Stimulated activated CD4-positive, alpha-beta T cell treated with anti-CD3 and anti-CD28 coated beads, TNF-alpha, amount 100 ng/mL, for 24 hours (primary cell): ENCODE results near the gene FAM241B.

ENCODE experiments used
- DNase-seq, 3 experiments: peaks; one replicate each; pipeline ENCODE4 v3.0.0-alpha.2; 2020; ENCODE audit warnings: low read depth in 3 of 3

FAM241B gene

DNA sequence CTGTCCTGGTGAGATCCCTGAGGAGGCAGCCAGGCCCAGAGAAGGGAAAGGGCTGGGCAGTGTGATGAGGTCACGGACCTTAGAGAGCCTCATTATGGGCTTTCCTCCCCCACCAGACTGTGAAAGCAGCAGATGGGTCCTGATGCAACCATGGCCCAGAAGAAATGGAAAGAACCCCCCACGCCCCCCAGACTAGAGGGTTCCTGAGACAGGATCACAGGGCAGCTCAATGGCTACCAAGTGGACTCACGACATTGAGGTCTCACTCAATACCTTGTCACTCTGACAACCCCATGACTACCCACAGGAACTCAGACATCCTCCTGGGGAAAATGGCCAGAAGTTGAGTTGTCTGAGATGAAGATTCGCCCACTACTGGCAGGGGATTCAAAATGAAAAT, 36.7 kb downstream of the FAM241B start:
- DNase-seq, result no peak

DNA sequence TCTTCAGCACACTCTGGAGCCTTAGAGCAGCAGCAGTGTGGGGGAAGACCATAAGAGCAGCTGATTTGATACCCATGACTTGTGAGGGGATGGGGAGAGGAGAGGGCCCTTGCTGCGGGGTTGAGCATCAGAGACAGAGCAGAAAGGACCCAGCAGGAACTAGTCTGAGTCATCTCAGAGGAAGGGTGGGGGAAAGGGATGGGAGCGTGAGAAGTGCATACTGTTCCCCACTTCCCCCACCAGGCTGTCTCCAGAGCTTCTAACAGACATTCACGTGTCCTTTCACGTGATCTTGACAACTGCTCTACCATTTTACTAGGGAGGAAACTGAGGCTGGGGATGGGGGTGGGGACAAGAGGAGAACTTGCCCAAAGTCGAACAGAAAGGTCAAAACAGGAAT, 38.7 kb downstream of the FAM241B start:
- DNase-seq, result no peak

DNA sequence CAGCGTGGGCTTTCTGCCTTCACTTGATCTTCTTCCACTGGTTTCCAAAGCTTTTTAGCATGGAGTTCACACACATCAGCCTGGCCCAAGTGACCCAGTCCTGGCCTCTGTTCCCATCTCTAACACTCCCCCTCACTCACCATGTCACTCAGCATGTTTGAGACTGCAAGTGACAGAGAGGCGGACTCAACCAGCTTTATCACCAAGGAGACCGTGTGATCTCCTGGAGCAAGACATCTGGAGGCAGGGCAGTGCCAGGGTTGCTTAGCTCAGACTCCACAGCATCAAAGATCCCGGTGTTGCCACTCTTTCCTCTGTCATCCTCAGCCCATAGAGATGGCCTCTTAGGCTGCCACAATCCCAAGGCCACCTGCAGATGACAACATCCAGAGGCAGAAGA, 39.4 kb downstream of the FAM241B start:
- DNase-seq, result no peak

DNA sequence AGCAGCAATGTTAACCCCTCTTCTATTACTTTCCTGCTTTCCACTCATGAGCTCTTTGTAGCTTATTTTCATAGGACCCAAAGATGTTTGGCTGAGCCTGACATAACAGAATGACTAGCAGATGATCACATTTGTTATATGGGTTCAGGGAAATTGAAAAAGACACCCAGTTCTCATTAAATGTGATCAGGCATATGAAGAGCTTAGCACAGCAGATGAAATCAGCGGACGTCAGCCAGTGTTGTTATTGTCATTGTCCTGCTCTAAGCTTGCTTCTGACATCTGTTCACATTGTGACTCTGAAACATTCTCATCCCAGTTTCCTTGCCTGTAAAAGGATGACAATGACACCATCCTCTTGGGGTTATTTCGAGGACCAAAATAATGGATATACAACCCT, 43.5 kb downstream of the FAM241B start:
- DNase-seq, result no peak

DNA sequence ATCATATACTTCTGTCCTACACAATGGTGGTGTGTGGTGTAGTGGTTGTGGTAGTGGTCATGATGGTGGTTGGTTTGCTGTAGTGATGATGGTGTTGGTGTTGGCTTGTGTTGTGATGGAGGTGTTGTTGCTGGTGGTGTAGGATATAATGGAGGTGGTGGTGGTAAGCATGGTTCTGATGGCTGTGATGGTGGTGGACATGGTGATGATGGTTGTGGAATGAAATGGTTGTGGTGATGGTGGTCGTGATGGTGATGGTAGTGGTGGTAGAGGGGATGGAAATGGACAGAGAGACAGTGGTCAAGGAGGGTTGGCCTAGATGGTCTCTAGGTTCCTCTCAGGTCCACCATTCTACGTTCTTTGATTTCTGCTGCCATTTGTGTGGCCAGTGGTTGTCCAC, 44.7 kb downstream of the FAM241B start:
- no peak for DNase-seq

DNA sequence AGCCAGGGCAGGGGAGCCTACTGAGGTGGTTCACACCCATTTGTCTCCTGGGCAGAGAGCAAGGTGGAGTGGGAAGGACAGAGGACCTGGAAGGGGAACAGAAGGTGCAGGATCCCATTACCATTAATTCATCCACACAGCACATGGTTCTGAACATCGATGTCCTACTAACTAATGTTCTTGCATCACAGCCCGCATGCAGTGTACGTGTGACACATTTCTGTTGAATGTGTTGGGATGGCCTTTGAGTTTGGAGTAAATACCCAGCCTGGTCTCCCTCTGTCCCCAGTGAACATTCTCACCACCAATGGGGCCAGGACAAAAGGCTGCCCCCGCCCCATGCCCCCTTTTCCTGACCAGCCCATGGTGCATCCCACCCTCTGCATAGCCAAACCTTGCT, 46.3 kb downstream of the FAM241B start:
- DNase-seq, result no peak

DNA sequence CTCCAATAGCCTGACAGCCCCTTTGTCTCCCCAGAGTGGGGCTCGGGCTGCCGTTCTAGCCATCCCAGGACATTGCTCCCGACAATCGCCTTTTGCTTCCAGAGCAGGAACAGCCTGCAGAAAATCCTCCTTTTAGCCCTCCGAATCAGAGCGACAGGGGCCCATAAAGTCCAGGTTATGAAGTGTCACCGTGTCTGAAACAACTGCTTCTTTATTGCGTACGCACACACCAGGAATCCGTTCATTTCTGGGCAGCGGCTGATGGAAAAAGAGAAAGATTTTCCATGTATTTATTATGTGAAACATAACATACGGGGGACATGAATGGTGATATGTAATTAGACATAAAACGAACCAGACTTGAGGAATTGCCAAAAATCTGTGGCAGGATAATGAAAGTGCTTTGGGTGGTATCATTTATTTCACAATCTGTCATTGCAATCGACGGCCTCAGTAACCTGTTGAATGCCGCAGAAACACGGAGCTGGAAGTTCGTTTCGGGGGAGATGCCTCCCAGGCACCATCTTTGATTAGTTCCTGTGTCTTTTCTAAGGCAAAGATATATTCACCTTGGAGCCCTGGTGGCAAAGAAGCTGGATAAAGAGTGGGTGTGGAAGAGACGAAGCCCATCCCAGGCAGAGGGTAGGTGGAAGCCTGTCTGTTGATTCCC, 48.1 kb downstream of the FAM241B start:
- no peak for DNase-seq

DNA sequence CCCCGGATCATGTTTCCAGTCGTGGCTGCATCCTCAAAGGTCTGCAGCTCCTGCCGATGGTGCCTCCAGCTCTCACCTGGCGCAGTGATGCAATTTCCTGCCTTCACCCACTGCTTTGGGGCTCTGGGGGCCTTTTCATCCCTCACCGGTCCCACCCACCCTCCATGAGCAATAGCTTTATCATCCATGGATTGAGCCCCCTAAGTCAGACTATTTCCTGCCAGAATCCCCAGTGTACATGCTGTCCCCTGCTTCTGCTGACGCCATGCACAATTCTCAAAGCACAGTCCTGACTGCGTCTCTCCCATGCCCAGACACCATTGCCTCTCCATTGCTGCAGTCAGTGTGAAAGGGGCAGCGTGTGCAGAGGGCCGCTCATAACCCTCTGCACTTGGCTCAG, 49.7 kb downstream of the FAM241B start:
- no peak for DNase-seq

DNA sequence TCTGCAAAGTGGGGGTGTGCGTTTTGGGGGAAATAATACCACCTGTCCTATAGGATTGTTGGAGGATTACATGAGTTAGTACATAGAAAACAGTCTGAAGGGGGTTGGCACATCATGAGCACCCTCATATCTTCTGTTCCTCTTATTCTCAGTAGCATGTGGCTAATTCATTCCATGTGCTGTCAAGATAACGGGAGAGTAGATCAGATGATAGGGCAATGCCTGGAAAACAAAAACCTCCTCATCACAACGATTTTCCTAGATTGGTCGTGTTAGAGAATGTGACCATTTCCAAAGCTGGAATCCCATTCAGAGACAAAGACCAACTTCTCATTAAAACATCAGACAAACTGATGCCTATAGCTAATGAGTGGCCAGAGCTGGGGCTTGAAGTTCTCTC, 50.6 kb downstream of the FAM241B start:
- DNase-seq, result no peak

DNA sequence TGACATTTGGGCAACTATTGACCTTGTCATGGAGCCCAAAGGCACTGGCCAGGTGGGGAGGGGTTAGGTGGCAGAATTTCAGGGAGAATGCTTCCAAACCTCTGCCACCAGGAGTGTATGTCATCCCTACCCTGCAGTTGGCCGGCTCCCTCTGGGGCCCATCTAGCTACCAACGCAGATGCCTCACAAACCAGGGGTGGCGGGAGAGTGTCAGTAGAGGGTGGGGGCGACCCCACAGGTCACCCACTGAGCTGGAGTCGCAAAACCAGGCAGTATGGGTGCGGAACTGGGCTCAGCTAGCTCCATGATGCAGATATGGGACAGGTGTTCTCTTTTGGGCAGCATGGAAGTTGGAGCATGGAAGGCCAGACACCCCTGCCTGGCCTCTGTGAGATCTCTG, 51.4 kb downstream of the FAM241B start:
- DNase-seq, result no peak

DNA sequence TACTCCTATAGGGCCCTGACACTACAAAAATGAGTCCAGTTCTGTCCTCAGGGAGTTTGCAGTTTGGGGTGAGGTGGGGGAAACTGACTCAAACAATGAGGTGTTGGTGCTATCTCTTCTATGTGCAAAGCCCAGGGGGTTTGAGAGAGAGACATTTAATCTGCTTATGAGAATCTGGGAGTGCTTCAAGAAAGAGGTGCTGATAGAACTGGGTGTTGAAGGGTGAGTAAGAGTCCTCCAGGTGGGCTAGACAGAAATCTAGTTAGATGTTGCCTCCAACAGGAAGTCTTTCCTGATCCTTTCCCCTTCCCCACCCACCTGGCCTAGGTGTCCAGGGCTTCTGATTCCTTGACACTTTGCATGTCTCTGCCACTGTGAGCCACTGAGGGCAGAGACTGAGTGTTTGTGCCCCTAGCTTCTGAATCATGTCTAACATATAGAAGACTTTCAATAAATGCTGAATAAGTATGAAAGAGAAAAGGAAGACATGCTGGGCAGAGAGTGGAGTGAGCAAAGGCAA, 53.0 kb downstream of the FAM241B start:
- no peak for DNase-seq
